HT1080 (cell line): ENCODE data around the gene ADPRHL1. TPM values are rescaled to one million over a fixed set of nuclear protein-coding genes. Genes with fewer than 3 reads are reported as not detected.
A peak's percentile ranks its signal among the peaks of the same experiment; 100 is the strongest.

Experiments
- DNase-seq: peaks from one replicate; pipeline ENCODE4 v3.0.0-alpha.2; 2015; ENCODE audit warnings: low read depth
- polyA plus RNA-seq, 2 experiments: library from polyadenylated mRNA; depleted of rRNA; stranded (reverse); fragments of >200 nt; gene quantifications; 2 replicates each; pipeline ENCODE4 v1.2.3, GENCODE V29; 2015
- total RNA-seq: library from RNA; depleted of rRNA; stranded (reverse); fragments of >200 nt; shearing (Covaris generic); gene quantifications from 2 replicates; pipeline ENCODE4 v1.2.3, GENCODE V29; 2014; rRNA removed

The ADPRHL1 gene
- 0.95 and 1.0 TPM in 2 replicates for total RNA-seq
- 1.0 and 1.5 TPM in 2 replicates for polyA plus RNA-seq (2015; cell fraction: cytosol; rRNA removed)
- 1.0 and 1.2 TPM in 2 replicates for polyA plus RNA-seq (2015; cell fraction: nucleus; rRNA removed)

GRCh38 chr13:113452942-113453901 is at the start of gene ADPRHL1:
ADPRHL1 (minus strand) TSS chr13:113453488; CDS start chr13:113453437, 51 bp downstream.
- DNase-seq: no peak

- DNase-seq: no peak
Measured at GRCh38 chr13:113502686-113503085, 49.4 kb upstream of the ADPRHL1 start.

GRCh38 chr13:113500530-113501265 is 47.4 kb upstream of the ADPRHL1 start:
- DNase-seq: no peak

GRCh38 chr13:113499936-113500335 is 46.6 kb upstream of the ADPRHL1 start:
- peak; percentile 54 for DNase-seq

- DNase-seq: no peak
Measured at GRCh38 chr13:113498905-113499304, 45.6 kb upstream of the ADPRHL1 start.

GRCh38 chr13:113497217-113497616 is 43.9 kb upstream of the ADPRHL1 start:
- DNase-seq: no peak

- DNase-seq: peak; percentile 16
Measured at GRCh38 chr13:113495494-113496210, 42.4 kb upstream of the ADPRHL1 start.

GRCh38 chr13:113493315-113493951 is 40.1 kb upstream of the ADPRHL1 start:
- DNase-seq: peak; percentile 89

- no peak for DNase-seq
Measured at GRCh38 chr13:113491982-113492381, 38.7 kb upstream of the ADPRHL1 start.

- DNase-seq: peak; percentile 15
Measured at GRCh38 chr13:113491418-113491883, 38.2 kb upstream of the ADPRHL1 start.

- DNase-seq: peak; percentile 96
Measured at GRCh38 chr13:113490496-113491417, 37.5 kb upstream of the ADPRHL1 start, which contains the start of gene DCUN1D2. DCUN1D2 (minus strand) TSS chr13:113490711; CDS start chr13:113490669, 42 bp downstream.

GRCh38 chr13:113489549-113490495 is 36.5 kb upstream of the ADPRHL1 start:
- peak; percentile 44 for DNase-seq

- no peak for DNase-seq
Measured at GRCh38 chr13:113489171-113489548, 35.9 kb upstream of the ADPRHL1 start.

GRCh38 chr13:113488283-113488682 is 35.0 kb upstream of the ADPRHL1 start:
- DNase-seq: no peak

GRCh38 chr13:113486698-113487097 is 33.4 kb upstream of the ADPRHL1 start:
- no peak for DNase-seq

- DNase-seq: no peak
Measured at GRCh38 chr13:113485545-113485944, 32.3 kb upstream of the ADPRHL1 start.

GRCh38 chr13:113483504-113484293 is 30.4 kb upstream of the ADPRHL1 start:
- DNase-seq: no peak
